Activated T-cell treated with anti-CD3 and anti-CD28 coated beads for 24 hours (primary cell): Measurements from ENCODE around the gene CCDC34.

ENCODE experiments used
- DNase-seq: peaks from one replicate; pipeline ENCODE4 v3.0.0-alpha.2; 2020; ENCODE audit warnings: low read depth

The CCDC34 gene

GRCh38 chr11:27392278-27393114, 29.5 kb upstream of the CCDC34 start:
- DNase-seq = no peak

DNA sequence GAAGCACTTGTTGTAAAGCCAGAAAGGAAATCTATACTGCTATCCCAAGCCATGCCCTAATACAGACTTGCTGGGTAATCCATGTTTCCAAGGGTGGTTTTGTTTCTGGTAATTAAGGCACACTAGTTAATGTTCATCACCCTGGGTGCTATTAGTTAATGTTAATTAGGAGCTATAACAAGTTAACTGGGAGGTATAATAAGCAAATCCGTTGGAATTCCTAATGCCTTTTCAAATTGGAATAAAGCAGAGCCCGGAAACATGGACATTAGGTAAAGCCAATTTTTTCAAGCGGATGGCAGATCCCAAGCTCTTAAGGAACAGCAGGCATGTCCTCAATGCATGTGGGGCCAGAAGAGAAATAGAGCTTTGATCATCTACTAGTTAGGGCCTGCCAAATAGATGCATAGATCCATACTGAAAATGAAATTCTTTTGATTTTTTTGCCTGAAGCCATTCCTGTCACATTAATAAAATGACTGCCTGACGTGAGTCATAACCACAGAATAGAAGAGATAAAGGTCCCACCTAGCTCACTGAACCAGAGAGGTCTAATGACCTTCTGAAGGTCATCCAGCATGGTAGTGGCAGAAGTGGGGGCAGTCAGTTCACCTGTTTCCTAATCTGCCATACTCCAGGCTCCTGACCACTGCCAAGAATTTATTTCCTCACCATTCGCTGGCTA, 28.5 kb upstream of the CCDC34 start:
- DNase-seq = no peak

DNA sequence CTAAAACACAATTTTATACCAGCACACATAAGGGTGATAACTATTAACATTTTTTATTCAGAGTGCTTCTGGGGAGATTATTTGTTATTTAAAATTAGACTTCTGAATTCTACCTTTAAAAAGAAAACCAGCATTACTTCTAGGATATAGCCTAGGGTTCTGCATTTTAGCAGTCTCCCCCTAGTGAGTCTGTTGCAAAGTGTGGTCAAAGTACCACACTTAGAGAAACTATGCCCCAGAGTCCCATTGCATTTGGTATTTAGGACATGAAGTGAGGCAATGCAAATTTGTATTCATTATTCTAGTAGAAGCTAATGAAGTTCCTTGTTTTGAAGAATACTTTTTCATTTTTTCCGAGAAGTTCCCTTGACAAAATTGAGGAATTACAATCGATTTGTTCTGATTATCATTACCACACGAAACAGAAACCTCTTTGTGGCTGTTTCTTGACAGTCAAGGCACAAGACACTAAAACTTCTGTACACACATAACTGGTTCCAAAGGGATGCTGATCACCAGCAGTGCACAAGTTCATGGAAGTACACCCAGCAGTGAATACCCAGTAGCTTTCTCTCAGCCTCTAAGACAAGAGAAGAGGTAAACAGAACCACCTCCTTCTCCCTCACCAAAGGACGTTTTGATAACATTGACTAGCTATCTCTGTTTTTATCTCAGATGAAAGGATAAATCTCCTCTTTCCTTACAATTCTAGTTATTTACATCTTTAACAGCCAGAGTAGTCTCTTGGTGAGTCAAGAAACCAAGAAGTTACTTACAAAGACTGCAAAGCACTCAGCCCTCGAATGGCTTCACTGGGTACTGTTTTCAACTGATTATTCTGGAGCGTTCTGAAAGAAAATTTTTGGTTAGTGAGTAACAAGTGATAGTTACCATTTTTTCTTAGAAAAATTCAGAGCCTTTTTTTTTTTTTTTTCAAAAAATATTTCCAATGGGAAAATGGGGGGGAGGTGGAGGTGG, 27.6 kb upstream of the CCDC34 start:
- DNase-seq = no peak

- no peak for DNase-seq
These were observed 25.9 kb upstream of the CCDC34 start for GRCh38 chr11:27388869-27389268.

GRCh38 chr11:27388001-27388400, 25.0 kb upstream of the CCDC34 start:
- no peak for DNase-seq

DNA sequence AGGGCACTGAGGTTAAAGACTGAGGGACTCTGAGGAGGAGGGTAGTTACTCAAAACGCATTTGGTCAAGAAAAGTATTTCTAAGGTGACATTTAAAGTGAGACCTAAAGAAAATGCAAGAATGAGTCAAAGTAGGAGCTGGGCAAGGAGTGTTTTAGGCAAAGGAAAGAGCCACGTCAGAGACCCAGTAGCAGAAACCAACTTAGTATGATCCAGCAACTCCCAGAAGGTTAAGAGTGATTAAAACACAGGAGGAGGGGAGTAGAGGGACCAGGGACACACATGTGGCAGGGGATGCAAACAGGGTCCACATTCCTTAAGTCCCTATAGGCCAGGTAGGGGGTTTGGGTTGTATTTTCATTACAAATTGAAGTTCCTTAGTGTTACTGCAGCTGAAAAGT, 24.3 kb upstream of the CCDC34 start:
- no peak for DNase-seq

DNA sequence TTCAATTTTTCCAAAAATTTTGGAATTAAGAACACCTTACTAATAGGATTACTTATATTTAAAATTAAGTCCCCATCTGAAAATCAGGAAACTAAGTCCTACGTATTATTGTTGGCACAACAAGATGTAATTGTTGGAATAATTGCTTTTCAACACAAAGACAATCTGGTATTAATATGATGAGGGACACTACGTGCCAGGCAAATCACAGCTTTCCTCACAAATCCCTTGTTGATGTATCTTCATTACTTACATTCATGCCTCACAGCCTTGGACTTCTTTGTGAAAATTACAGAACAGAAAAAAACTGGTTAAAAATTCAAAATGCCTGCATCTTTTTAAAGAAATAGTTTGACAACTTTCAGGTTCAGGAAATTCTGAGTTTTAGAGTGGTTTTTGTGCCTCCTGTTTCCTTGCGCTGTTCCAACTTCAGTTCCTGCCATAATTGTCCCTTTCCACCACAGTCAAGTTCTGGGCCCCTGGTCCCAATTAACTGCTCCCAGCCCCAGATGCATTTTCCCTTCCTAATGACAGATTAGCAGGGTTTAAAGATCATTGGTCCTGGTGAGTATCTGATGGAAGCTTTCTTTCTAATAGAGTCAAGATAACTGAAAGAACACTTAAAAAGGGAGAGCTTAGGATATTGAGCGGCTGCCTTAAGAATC, 23.3 kb upstream of the CCDC34 start:
- DNase-seq = no peak

DNA sequence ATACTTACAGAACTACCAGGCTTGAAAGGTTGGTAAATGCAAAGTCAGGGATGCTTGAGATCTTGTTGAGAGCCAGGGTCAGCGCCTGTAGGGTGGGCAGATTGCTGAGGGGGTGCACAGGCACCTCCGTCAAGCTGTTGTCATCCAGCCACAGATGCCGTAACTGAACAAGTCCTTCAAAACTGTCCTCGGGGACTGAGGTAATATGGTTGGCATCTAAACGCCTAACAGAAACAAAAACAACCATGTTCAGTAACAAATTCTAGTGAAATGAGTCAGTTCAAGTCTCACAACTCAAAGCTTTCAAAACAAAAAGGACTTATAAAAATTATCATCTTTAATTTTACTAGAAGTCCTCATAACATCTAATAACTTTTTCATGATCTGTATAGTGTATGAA, 22.2 kb upstream of the CCDC34 start:
- DNase-seq = no peak

GRCh38 chr11:27384227-27384626, 21.2 kb upstream of the CCDC34 start:
- DNase-seq = no peak

DNA sequence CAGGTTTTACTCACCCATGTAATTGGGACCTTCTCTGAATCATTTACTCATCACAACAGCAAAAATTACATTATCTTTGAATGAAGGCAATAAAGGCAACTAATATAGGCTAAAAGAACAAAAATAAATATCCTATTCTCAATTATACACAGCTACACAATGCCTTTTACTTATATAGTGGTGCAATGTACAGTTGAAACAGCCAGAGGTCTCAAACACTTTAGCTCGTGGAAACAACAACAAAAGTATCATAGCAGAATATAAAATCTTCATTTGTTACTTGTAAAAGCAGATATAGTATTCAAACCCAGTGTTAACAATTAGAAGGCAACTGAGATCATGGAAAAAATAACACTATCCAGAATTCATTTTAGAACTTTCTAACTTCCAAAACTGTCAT, 20.6 kb upstream of the CCDC34 start:
- DNase-seq = no peak

DNA sequence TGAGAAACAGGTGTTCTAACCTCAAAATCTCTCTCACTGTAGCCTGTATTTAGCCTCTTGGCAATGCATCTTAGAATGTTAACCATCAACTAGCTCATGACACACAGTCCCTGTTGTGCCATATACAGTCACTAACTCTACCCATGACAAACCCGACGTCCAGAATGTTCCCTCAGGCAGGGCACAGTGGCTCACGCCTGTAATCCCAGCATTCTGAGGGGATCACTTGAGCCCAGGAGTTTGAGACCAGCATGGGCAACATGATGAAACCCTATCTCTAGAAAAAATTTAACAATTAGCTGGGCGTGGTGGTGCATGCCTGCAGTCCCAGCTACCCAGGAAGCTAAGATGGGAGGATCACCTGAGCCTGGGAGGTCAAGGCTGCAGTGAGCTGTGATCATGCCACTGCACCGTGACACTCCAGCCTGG, 18.2 kb upstream of the CCDC34 start:
- DNase-seq = no peak

DNA sequence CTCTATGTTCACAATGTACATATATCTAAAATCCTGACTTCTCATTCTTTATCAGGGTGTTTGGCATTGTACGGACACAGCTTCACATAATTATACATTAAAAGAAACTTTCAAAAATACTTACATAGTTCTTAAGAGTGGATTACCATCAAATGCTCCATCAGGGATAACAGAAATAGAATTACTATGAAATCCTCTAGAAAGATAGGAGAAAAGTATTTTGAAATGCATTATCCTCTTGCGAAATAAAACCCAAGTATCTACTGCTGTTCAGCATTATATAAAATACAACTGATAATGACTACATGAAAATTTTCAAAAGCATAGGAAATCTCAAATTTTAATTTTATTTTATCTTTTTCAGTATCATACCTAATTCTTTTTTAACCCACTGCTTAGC, 17.8 kb upstream of the CCDC34 start:
- no peak for DNase-seq

- DNase-seq = no peak
These were observed 16.4 kb upstream of the CCDC34 start for GRCh38 chr11:27379449-27379848.

DNA sequence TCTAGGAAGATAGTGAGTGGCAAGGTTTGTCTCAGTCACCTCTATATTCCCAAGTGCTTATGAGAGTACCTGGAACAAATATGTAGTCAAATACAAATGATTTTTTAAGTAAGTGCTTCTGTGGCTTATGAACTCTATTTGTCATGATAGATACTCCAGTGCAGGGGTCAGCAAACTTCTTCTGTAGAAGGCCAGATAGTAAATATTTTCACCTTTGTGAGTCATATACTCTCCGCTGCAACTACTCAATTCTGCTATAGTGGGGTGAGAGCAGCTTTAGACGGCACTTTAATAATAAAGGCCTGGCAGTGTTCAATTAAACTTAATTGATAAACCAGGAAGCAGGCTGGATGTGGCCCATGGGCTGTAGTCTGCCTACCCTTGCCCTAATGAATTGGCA, 12.4 kb upstream of the CCDC34 start:
- no peak for DNase-seq

- DNase-seq = no peak
These were observed 11.0 kb upstream of the CCDC34 start for GRCh38 chr11:27373856-27374602.

DNA sequence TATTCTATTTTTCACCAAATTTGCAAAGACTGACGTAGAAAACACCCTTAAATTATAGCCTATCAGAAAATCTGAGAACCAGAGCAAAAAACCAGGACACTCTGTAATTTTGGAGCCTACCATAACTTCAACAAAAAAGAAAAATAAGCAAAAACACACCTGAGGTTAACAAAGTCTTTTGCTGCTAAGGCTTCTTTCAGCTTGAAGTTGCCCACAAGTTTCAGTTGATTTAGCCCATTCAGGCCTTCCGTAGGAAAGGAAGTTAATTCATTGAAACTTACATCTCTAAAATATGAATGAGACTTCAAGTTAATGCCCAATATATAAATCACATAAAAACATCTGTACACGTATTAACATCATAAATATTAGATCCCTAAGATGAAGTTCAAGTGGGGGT, 10.4 kb upstream of the CCDC34 start:
- DNase-seq = no peak

GRCh38 chr11:27372164-27372563, 9.1 kb upstream of the CCDC34 start:
- DNase-seq = no peak

DNA sequence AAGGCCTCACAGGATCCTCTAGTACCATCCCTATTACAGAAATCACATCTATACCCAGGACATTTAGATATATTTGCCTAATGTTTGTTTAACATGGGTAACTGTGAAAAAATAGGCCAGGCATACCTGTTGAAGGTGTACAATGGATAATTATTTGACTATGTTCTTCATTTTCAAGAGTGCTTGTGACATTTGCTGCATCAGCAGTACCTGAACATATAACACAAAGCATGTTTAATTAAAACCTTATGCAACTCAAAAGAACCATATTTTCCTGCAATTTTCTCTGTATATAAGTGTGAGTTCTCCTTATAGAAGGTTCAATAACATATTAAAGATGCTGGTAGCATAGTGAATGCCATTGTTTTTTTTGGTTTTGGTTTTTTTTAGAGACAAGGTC, 8.5 kb upstream of the CCDC34 start:
- DNase-seq = no peak

DNA sequence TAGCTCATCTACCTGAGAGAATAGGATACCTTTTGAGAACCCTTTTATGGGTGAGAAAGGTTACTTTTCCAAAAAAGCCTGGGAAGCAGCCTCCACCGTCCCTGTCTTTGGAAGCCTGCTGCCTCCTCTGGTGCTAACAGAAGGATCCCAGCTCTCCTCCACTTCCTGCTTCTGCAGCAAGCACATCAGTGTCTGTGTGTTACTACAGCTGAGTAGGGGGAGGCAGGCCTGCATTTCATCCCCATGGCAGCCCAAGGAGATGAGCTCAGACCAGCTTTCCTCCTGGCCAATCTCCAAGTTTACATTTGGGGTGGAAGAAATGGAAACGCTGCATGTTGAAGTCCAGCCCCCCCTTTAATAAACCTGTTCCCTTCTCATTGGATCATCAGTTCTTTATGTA, 7.4 kb upstream of the CCDC34 start:
- DNase-seq = no peak

GRCh38 chr11:27367881-27368280, 4.9 kb upstream of the CCDC34 start:
- no peak for DNase-seq

DNA sequence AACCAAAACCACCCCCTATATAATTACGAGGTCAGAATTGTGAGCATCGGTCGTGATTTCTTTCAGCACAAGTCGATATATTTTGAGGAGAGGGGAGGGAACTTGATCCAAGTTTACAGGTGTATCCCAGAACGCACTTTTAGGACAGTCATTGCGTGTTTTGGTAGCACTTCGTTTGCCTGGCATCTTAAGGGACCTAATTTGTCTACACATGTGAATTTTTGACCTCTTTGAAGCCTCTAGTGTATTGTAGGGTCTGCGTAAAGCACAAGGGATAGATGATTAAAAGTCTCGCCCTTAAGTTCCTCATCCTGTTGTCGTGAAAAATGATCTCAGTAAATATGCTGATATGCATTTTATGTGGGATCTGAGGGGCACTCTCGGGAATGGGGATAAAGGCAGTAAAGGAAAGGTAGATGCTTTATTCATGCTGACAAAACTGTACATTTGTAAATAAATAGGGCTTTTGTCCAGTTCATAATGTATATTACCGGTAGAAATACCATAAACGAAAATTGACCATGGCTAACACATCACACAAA, 632 bp upstream of the CCDC34 start:
- peak; percentile 1 for DNase-seq
